GM03348 (cell line): ENCODE results near the gene BRD3.

Experiments
- DNase-seq: peaks from one replicate; pipeline ENCODE4 v3.0.0; 2012; ENCODE audit warnings: low spot score

BRD3 gene

DNA sequence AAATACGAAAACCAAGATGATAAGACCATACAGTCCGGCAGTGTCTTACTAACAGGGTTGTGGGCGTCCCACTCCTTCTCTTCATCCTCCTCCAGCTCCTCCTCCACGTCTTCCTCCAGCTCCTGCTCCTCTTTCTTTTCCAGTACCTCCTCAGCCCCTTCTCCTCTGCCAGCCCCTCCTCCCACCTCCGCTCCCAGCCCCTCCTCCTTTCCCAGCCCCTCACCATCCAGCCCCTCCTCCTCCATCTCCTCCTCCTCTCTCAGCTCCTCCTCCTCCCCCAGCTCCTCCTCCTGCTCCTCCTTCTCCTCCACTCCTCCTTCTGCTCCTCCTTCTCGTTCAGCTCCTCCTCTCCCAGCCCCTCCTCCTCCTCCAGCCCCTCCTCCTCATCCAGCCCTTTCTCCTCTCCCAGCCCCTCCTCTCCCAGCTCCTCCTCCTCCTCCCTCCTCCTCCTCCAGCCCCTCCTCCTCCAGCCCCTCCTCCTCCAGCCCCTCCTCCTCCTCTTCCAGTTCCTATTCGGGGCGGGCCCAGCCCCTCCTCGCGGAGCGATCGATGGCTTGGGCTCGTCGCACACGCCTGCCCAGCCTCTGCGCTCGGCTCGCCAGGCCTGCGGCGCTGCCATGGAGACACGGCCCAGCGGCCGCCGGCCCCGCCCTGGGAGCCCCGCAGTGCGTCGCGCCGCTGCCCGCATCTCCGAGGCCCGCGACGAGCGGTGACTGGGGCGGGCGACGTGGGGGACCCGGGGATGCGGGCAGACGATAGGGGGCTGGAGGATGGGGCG, 42.8 kb downstream of the BRD3 start, which contains the start of gene BRD3OS:
BRD3OS (plus strand) TSS at position 654 of the 778 bp plus-strand sequence. CDS start 1,267 bp downstream, outside the sequence.
- DNase-seq, result peak; percentile 97

DNA sequence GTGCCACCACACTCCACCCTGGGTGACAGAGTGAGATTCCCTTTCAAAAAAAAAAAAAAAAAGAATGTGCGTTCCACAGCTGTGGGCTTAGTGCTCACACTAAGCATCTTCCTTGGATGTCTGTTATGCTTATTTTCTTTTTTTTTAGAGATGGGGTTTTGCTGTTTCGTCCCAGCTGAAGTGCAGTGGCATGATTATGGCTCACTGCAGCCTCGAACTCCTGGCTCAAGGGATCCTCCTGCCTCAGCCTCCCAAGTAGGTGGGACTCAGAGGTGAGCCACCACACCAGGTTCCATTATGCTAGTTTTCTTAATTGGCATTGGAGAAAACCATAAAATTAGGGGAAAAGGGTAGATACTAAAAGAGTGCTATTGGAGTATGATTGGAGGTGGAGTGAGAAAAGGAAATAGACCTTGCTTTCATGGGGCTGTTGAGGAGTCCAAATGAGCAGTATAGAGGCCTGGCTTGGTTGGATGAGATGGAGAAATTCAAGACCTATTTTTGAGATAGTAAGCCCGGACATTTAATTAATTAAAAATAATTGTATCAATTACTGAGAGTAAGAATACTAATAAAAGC, 43.5 kb downstream of the BRD3 start:
- no peak for DNase-seq

DNA sequence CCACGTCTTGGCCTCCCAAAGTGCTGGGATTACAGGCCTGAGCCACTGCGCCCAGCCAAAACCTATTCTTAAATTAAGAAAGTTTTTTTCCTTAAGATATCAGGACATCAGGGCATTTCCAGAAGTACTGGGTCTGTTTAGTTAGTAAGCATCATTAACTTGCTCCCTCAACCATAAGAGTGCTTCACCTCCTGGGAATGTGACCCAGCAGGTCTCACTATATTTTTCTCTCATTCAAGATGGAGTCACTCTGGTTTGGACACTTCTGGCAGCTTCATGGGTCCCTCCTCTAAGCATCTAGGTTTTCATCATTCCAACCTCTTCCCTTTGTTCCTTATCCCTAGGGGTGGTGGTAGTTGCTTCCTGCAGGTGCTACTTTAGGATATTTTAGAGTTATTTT, 52.9 kb downstream of the BRD3 start:
- no peak for DNase-seq

DNA sequence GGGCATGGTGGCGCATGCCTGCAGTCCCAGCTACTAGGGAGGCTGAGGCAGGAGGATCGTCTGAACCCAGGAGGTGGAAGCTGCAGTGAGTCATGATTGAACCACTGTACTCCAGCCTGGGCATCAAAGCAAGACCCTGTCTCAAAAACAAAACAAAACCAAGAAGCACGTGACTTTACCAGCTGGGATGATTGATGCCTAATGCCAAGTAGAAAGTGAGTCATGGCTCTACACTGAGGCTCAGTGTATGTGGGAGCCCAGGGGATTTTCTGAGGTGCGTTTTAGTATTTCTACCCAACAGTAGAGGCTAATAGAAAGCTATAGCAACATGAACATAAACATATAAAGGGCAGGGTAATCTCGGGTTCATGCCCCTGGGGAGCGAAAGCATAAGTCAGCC, 56.4 kb downstream of the BRD3 start:
- DNase-seq, result no peak

DNA sequence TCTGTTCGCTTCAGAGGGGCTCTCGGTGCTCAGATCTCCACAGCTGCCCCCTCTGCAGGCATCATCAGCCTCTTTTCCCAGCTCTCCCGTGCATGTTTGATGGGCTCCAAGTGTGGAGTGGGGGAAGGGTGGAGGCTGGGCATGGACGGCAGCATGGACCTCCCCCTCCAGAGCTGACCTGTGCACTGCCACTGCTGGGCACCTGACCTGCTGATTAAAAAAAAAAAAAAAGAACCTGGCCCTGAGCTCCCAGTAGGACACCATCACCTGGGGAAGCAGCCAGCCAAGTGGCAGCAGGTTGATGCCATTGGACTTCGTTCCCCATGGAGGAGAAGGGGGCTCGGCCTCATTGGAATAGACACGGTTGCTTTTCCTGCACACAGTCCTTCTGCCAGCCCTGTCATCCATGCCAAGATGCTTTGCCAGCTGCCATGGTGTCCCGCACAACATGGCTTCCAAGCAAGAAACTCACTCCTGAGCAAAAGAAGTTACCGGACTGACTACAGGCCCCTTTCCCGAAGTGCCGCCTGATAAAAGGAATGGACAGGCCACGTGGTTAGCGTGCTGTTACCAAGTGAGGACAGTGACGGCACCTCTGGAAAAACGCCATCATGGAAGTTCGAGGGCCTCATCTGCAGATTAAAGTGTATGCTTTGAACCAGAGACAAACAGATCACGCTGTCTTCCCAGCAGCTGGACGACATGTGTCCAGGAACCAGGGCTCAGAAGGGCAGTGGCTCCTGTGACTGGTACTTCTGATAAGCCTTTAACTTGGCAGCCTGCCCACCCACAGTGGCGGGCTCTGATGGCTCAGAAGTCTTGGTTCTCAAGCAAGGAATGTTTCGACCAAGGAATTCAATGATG, 57.3 kb downstream of the BRD3 start:
- no peak for DNase-seq

DNA sequence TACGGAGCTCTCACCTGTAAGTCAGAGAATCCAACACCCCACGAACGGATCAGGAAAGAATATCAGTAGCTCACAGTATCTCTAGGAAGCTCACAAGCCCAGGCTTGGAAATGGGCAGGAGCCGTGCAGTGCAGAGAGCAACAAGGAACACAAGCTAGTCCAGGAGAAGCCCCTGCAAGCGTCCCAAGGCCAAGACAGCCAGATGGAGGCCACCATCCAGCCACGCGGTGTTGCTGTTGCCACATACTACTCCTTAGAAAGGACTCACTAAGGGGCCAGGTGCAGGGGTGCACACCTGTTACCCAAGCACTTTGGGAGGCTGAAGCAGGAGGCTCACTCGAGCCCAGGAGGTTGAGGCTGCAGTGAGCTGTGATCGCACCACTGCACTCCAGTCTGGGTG, 60.3 kb downstream of the BRD3 start:
- no peak for DNase-seq

DNA sequence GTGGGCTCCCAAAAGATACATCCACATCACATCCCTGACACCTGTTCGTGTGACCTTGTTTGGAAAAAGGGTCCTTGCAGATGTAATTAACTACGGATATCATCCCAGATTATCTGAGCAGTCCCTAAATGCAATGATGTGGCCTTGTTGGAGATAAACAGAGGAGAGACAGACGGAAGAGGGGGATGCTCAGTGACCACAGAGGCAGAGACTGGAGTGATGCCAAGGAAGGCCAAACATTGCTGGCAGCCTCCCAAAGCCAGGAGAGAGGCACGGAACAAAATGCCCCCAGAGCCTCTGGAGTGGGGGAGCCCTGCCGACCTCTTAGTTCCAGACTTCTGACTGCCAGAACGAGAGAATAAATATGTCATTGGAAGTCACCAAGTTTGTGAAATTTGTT, 60.7 kb downstream of the BRD3 start:
- DNase-seq, result no peak

DNA sequence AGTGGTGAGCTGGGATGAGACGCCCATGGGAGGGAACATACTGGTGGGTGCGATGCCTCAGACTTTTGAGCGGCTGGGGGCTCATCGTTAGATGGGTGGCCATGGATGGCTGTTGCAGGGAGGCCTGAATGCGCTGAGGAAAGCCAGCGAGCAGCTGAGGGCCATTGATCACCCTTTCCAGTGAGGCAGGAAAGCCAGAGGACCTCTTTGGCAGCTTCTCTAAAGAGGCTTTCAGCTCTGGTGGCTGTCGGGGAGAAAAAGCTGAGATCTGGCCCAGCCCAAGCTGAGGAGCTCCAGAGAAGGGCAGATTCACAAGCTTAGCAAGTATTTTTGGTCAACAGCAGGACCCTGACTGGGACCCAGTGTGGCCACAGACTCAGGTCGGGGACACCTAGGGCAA, 62.4 kb downstream of the BRD3 start:
- DNase-seq, result no peak

DNA sequence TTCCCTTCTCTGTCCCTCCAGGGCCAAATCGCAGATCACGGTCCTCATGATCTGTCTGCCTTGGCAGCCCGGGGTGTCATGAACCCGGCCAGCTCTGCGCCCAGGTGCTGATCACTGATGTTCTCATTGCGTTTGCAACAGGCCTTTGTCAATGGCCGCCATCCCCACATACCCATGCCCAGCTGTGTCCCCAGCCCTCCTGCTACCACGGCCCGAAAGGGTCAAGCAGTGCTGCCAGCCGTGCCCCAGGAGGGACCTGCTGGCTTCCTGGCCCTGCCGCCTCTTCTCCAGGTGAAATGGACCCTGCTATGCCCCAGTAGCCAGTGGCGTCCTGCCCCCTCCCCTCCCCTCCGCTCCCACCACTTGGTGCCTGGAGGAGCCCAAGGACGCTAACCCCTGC, 62.9 kb downstream of the BRD3 start:
- DNase-seq, result no peak

DNA sequence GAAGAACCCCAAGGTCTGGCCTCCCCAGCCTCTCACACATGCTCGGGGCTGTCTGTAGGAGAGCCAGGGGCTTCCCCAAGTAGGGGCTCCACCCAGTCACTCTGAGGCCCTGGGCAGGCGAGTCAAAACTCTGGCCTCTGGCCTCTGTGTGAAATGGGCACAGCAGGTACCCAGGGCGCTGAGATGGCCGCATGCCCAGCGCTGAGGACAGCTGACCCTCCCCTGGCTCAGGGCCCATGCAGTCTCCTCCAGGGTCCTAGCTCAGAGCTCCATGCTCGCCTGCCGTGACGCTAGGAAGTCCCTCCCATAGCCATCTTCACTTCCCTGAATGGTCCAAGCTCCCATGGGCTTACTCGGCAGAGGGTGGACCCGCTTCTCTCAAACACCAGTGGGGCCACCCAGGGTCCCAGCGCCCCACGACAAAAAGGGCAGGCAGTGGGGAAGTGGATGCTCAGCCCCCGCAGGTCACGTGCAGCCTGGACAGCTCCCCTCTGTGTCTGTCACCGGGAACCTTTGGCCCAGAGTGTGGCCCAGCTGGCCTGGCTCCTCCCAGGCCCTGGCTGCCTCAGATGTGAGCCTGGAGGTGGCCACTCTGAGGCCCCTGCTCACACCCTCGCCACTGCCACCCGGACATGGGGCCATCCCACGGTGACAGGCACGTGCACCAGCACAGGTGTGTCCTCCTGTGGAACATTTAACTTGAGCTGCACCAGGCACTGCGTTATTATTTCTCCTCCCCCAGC, 63.5 kb downstream of the BRD3 start:
- DNase-seq, result no peak

DNA sequence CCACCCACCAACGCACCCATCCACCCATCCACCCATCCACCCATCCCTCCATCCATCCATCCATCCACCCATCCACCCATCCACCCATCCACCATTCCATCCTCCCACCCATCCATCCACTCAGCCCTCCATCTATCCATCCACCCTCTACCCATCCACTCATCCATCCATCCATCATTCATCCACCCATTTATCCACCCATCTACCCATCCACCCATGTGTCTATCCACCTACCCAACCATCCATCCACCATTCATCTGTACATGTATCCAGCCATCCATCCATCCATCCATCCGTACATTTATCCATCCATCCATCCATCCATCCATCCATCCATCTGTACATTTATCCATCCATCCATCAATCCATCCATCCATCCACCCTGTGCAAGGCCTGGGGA, 64.6 kb downstream of the BRD3 start:
- no peak for DNase-seq

DNA sequence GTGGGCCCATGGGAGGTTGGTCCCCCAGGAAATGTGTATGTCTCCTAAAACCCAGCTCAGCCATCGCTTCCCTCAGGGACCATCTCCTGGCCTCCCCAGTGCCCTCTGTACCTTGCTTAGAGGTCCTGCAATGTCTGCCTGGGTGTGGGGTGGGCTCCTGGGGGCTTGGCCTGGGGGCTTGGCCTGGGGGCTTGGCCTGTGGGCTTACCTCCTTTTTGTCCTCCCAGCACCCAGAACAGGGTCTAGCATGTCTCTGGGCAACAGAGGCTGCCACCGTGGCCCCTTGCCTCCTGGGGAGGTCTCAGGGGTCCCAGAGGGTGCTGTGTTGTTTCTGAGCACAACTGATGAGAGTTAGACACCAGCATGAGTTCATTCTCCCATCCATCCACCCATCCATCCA, 65.0 kb downstream of the BRD3 start:
- no peak for DNase-seq

DNA sequence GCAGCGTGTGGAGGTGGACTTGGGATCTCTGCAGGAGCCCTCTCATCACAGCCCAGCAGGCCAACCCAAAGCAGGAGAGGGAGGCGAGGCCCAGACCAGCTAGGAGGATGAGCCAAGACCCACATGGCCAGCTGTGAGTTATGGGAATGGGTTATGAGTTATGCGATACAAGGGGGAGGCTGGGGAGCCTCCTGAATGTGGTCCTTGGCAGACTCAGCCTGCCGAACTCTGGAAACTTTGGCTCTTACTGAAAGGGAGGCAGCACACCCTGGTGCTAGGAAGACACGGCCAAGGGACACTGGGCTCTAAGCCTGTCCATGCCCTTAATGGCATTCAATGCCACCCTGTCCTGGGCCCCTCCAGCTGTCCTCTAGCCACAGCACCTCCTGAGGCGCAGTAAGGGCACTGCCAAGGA, 68.0 kb downstream of the BRD3 start:
- no peak for DNase-seq

DNA sequence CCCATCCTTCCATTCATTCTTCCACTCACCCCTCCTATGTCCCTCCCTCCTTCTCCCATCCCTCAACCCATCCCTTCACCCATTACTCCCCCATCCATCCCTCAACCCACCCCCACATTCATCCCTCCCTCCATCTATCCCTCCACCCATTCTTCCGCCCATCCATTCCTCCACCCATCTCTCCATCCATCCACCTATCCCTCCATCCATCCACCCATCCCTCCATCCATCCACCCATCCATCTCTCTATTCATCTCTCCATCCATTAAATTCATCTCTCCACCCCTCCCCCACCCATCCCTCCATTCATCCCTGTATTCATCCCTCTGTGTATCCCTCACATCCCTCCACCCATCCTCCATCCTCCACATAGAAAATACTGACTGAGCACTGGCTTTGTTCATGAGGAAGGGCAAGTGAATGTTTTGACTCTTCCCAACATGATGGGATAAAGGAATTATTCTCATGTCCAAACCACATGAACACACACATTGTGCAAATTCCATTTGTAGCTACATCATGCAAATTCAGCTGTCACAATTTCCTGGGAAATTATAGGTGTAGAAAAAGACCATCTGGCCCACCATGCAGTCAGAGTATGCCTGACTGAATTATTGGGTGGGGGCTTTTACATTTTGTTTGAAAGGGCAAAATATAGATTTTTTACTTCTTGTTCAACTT, 68.8 kb downstream of the BRD3 start:
- DNase-seq, result peak; percentile 52

DNA sequence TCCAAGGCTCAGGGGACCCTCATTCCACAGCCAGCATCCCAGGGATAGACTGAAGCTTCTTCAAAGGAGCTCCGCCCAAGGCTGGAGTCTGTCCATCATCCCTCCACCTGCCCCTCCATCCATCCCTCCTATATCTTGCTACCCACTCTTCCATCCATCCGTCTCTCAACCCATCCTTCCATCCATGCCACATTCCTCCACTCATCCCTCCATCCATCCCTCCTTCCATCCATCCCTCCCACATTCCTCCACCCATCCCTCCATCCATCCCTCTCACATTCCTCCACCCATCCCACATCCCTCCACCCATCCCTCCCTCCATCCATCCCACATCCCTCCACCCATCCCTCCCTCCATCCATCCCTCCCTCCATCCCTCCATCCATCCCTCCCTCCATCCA, 70.2 kb downstream of the BRD3 start:
- DNase-seq, result no peak

DNA sequence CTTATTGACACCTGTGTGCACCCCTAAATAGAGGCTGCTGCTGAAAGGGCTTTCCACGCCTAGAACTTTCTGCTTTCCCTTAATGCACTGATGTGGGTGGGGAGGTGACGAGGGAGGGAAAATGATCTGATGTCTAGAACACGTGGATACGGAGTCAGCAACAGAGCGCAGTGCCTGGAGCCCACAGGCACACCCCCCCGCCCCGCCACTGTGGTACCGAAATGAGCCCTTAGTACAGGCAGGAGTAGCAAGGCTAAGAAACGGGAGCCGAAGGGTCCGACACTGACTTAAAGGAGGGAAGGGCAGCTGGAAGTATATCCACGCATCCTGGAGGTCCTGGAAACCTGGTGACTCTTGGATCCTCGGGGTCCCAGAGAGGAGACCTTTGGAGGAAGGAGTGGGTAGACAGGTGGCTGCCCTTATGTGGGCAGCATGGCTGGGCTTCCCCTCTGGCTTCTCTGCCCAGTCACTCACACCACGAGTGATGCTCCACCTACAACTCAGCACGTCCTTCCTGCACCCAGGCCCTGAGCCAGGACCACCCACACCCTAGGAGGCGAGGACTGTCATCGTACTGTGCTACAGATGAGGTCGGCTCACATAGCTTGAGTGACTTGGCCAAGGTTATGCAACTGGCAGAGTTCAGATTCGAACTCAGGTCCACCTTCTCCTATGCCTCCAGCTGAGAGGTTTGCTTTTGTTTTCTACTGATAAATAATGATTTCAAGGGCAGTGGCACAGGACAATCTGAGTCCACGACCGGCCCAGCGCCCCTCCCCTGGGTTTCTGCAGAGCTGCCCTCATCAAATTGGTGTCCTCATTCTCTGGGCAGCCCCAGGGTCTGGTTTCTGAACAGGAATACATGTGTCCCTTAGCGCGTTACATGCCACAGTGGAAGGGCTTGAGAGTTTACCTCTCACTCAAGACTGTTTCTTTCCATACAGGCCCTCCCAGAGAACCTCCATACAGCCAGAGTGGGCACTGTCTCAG, 71.0 kb downstream of the BRD3 start:
- DNase-seq, result no peak

DNA sequence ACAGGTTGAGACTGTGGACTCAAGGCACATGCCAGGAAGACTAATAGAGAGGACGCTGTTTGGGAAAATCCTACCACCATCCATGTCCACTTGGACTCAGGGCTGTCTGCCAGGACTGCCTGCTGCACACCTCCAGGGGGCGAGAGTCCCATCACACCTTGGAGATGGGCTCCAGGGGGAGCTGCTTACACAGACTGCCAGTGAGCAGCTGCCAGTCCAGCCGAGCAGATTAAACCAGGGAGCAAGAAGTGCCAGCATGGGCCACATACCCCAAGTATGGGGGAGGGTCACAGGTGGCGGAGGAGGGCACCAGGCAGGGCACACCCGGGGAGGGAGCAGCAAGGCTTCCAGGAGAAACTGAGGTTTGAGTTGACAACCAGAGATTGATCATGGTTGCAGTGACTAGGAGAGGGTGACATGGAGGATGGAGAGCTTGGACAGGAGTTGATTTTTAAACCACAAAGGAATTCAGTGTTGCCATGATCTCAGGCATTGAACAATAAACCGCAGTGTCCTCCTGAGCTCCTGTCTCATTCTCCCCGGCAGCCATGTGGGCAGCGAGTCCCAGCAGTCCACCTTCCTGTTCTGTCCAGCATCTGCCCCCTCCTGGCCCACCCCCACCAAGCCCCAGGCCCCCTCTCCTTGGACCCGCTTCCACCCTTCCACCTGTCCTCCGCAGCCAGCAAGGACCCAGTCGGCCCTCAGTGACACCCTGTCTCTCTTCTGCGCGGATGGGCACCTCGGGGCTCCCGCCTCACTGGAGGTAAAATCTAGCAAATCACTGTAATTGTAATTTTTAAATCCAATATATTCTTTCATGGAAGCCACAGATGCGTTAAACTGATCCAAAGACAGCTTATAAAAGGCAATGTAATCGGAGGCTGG, 72.6 kb downstream of the BRD3 start:
- no peak for DNase-seq

DNA sequence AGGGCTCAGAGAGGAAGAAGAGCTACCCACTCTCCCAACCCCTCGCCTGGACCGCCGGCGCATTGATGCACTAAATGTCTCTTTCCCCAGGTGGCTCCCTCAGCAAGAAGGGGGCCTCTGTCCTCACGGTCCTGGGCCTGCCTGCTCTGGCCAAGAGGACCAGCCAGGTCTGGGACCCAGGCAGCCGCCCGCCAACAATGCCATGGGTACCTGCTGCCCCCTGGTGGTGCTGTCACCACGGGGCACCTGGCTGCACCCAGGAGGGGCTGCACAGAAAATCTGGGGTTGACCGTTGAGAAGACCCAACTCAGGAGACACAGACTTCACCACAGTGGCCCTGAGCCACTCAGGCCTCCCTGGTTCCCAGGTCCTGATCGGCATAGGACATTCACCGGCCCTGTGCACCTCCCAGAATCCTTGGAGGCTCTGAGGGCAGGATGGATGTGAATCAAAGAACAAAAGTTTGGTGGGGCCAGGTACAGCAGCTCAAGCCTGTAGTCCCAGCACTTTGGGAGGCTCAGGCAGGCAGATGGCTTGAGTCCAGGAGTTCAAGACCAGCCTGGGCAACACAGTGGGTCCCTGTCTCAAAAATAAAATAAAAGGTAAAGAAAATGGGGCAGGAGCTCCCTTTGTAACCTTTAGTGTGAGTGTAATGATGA, 73.3 kb downstream of the BRD3 start:
- DNase-seq, result peak; percentile 91
